Right ventricle myocardium superior (tissue), 1 donor: ENCODE results near the gene CHD1L. TPM values are rescaled to one million over a fixed set of nuclear protein-coding genes. Genes with fewer than 3 reads are reported as not detected.
"Not testable (repeated sequence)": the region's sequence is repeated elsewhere in the genome, so short reads cannot be mapped to it uniquely, and the experiment has no call there.

Experiments
- ATAC-seq: fragments of 200-7000 bp; cut with Tn5 transposase; one replicate; pipeline ENCODE4 v1.9.1; 2020; ENCODE audit warnings: mild to moderate bottlenecking; ENCODE audit not compliant: poor library complexity
- DNase-seq: peaks from one replicate; pipeline ENCODE4 v3.0.0-alpha.2; 2020
- intact Hi-C: fragments of 100-400 bp; cut with DNase I; formaldehyde crosslinking; loops from one replicate; pipeline ENCODE4 v1.11.2; 2022
- long read RNA-seq: library from polyadenylated mRNA; unstranded; transcript quantifications from one replicate; pipeline ENCODE4 v2.0.0, GENCODE V29; 2021
- total RNA-seq: library from RNA; stranded (reverse); fragmentation: NEBNext Ultra II Directional; extraction: Animal tissue kit (Norgen Biotek cat#: 25700); gene quantifications from one replicate; pipeline ENCODE4 v1.2.1, GENCODE V29; 2021
- donor health status: DM: no; HTN: yes; CAD: no; lungs with severe emphysema.

Gene CHD1L
- total RNA-seq = 8.2 TPM
- long read RNA-seq, transcript CHD1L-202 (23 exons, 2,967 nt) = major isoform, 20 of 31 reads
- long read RNA-seq, partial matches to known transcripts = 2 of 31 reads
- long read RNA-seq, other reads (novel, unspliced or antisense) = 8 of 31 reads

GRCh38 chr1:147242449-147243227, at the start of gene CHD1L:
Gene CHD1L, plus strand, starts transcription at chr1:147242684. Its CDS starts 20 bp downstream, at chr1:147242704.
- intact Hi-C loops = loop anchor here (1.0 kb wide), 1 partner anchor 70 kb away; the partner anchor contains the start of gene PRKAB2
- ATAC-seq = peak; percentile 98
- DNase-seq = peak; percentile 99

- intact Hi-C loops, DNase-seq, ATAC-seq: not testable (repeated sequence)
Measured at GRCh38 chr1:147197324-147197723, 45.2 kb upstream of the CHD1L start.

GRCh38 chr1:147201276-147201675, 41.2 kb upstream of the CHD1L start:
- intact Hi-C loops = no loop called here
- no peak for DNase-seq
- no peak for ATAC-seq

- DNase-seq (no peak), ATAC-seq (no peak)
- intact Hi-C loops = no loop called here
Measured at GRCh38 chr1:147201786-147202185, 40.7 kb upstream of the CHD1L start.

- no peak for DNase-seq
- ATAC-seq = no peak
- intact Hi-C loops = no loop called here
Measured at GRCh38 chr1:147202576-147202975, 39.9 kb upstream of the CHD1L start.

GRCh38 chr1:147204080-147204479, 38.4 kb upstream of the CHD1L start:
- DNase-seq = no peak
- ATAC-seq = no peak
- intact Hi-C loops = no loop called here

GRCh38 chr1:147207192-147207591, 35.3 kb upstream of the CHD1L start:
- DNase-seq = no peak
- intact Hi-C loops = no loop called here
- ATAC-seq = no peak

GRCh38 chr1:147208619-147209018, 33.9 kb upstream of the CHD1L start:
- ATAC-seq = no peak
- intact Hi-C loops = no loop called here

GRCh38 chr1:147209825-147210821, 32.4 kb upstream of the CHD1L start:
- intact Hi-C loops = no loop called here

More at GRCh38 chr1:147208619-147209018, 33.9 kb upstream of the CHD1L start:
- DNase-seq = no peak

GRCh38 chr1:147210987-147211386, 31.5 kb upstream of the CHD1L start:
- DNase-seq (no peak), ATAC-seq (no peak)
- intact Hi-C loops = no loop called here

More at GRCh38 chr1:147209825-147210821, 32.4 kb upstream of the CHD1L start:
- no peak for ATAC-seq
- no peak for DNase-seq

- DNase-seq = no peak
- ATAC-seq = no peak
- intact Hi-C loops = no loop called here
Measured at GRCh38 chr1:147211577-147211976, 30.9 kb upstream of the CHD1L start.

GRCh38 chr1:147213271-147213670, 29.2 kb upstream of the CHD1L start:
- ATAC-seq (no peak), DNase-seq (no peak)
- intact Hi-C loops = no loop called here

- ATAC-seq = no peak
- DNase-seq = no peak
- intact Hi-C loops = no loop called here
Measured at GRCh38 chr1:147214325-147214724, 28.2 kb upstream of the CHD1L start.

- ATAC-seq (no peak), DNase-seq (no peak)
- intact Hi-C loops = no loop called here
Measured at GRCh38 chr1:147214842-147215539, 27.5 kb upstream of the CHD1L start.

- intact Hi-C loops = no loop called here
- no peak for ATAC-seq
- DNase-seq = no peak
Measured at GRCh38 chr1:147215540-147215916, 27.0 kb upstream of the CHD1L start.

- intact Hi-C loops = no loop called here
- DNase-seq (no peak), ATAC-seq (no peak)
Measured at GRCh38 chr1:147216124-147216523, 26.4 kb upstream of the CHD1L start.

- no peak for ATAC-seq
- intact Hi-C loops = no loop called here
- no peak for DNase-seq
Measured at GRCh38 chr1:147217141-147217540, 25.3 kb upstream of the CHD1L start.

GRCh38 chr1:147218606-147219005, 23.9 kb upstream of the CHD1L start:
- DNase-seq (no peak), ATAC-seq (no peak)
- intact Hi-C loops = no loop called here
